WTC11 (cell line): ENCODE measurements around the gene ZNF555.

Source experiments
- CTCF ChIP-seq: fragments of 200-600 bp; IDR thresholded peaks from 2 replicates; pipeline ENCODE4 v1.8.0; 2022; ENCODE audit warnings: antibody characterized with exemption
- E2F5 ChIP-seq: sonication (generic); formaldehyde crosslinking; IDR thresholded peaks from 2 replicates; pipeline ENCODE4 v1.8.1; 2022; ENCODE audit warnings: mild to moderate bottlenecking, moderate library complexity, missing genetic modification reagents
- FOXK1 ChIP-seq: sonication (generic); formaldehyde crosslinking; IDR thresholded peaks from 2 replicates; pipeline ENCODE4 v1.8.0; 2022; ENCODE audit warnings: mild to moderate bottlenecking, moderate library complexity, missing genetic modification reagents
- MLX ChIP-seq: sonication (generic); formaldehyde crosslinking; IDR thresholded peaks from 2 replicates; pipeline ENCODE4 v1.8.1; 2023; ENCODE audit warnings: mild to moderate bottlenecking, missing genetic modification reagents, moderate library complexity
- OVOL2 ChIP-seq: fragments of 250-450 bp; sonication (Bioruptor Pico); IDR thresholded peaks from 2 replicates; pipeline ENCODE4 v1.9.0; 2021; ENCODE audit warnings: mild to moderate bottlenecking, borderline replicate concordance
- TEAD4 ChIP-seq: sonication (generic); formaldehyde crosslinking; IDR thresholded peaks from 2 replicates; pipeline ENCODE4 v1.8.0; 2022; ENCODE audit warnings: mild to moderate bottlenecking, missing genetic modification reagents
- ZNF138 ChIP-seq: sonication (generic); formaldehyde crosslinking; conservative IDR thresholded peaks from 2 replicates; pipeline ENCODE4 v1.8.1; 2022; ENCODE audit warnings: mild to moderate bottlenecking, moderate library complexity, missing genetic modification reagents
- ZNF512 ChIP-seq: sonication (generic); formaldehyde crosslinking; IDR thresholded peaks from 2 replicates; pipeline ENCODE4 v1.8.1; 2022; ENCODE audit warnings: missing genetic modification reagents, borderline replicate concordance
- ZNF532 ChIP-seq: fragments of 250-450 bp; sonication (Bioruptor Pico); IDR thresholded peaks from 2 replicates; pipeline ENCODE4 v1.9.0; 2021; ENCODE audit warnings: mild to moderate bottlenecking, borderline replicate concordance

- TF ChIP-seq MLX (no peak), ZNF512 (CRISPR knock-in tag) (no peak), CTCF (no peak), E2F5 (CRISPR knock-in tag) (no peak), FOXK1 (CRISPR knock-in tag) (no peak), ZNF138 (CRISPR knock-in tag) (no peak), ZNF532 (CRISPR knock-in tag) (no peak), TEAD4 (CRISPR knock-in tag) (no peak), OVOL2 (CRISPR knock-in tag) (no peak)
Measured at GRCh38 chr19:2800506-2800905, 40.8 kb upstream of the ZNF555 start.
